Osteocyte (in vitro differentiated cells): ENCODE measurements around the gene ILRUN. TPM values are rescaled to one million over a fixed set of nuclear protein-coding genes. Genes with fewer than 3 reads are reported as not detected.

Source experiments
- DNase-seq: peaks from one replicate; pipeline ENCODE4 v3.0.0; 2021; ENCODE audit warnings: mixed read lengths; ENCODE audit not compliant: unreplicated experiment; ENCODE audit errors: extremely low spot score
- H3K27ac Mint-ChIP-seq: one replicate; pipeline ENCODE4 v1.8.0; 2021; ENCODE audit warnings: mild to moderate bottlenecking, mixed read lengths; ENCODE audit not compliant: unreplicated experiment
- H3K27me3 Mint-ChIP-seq: one replicate; pipeline ENCODE4 v1.8.0; 2021; ENCODE audit warnings: mixed read lengths; ENCODE audit not compliant: unreplicated experiment
- H3K36me3 Mint-ChIP-seq: one replicate; pipeline ENCODE4 v1.8.0; 2021; ENCODE audit warnings: mixed read lengths; ENCODE audit not compliant: unreplicated experiment
- H3K4me1 Mint-ChIP-seq: one replicate; pipeline ENCODE4 v1.8.0; 2021; ENCODE audit warnings: mixed read lengths; ENCODE audit not compliant: unreplicated experiment
- H3K4me3 Mint-ChIP-seq: one replicate; pipeline ENCODE4 v1.8.0; 2021; ENCODE audit warnings: mild to moderate bottlenecking, moderate library complexity, mixed read lengths; ENCODE audit not compliant: unreplicated experiment
- H3K9me3 Mint-ChIP-seq: one replicate; pipeline ENCODE4 v1.8.0; 2021; ENCODE audit warnings: mixed read lengths; ENCODE audit not compliant: unreplicated experiment
- total RNA-seq: library from RNA; stranded (reverse); gene quantifications from 2 replicates; pipeline ENCODE4 v1.2.1, GENCODE V29; 2021
- TF ChIP-seq, protein P1 (sequence below): fragments of 200-600 bp; sonication (generic); IDR thresholded peaks from 2 replicates; pipeline ENCODE4 v1.5.0; 2021; ENCODE audit warnings: antibody characterized with exemption, mild to moderate bottlenecking, moderate library complexity

Gene ILRUN
- total RNA-seq, 1 donor from 2014 or later, result 50.2 TPM

DNA sequence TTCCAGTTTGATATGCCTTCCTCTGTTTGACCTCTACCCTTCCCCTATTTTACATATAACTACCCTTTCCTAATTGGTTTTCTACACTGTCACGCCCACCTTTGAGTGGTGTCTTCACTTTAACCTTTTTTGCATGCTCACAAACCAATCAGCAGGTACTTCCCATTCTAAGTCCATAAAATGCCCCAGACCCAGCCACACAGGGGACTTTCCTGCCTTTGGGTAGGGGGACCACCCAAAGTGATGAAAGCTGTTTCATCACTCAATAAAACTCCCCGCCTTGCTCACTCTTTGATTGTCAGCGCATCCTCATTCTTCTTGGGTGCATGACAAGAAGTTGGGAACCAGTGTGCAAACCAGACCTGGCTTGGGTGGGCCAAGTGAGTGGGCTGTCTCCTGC is 40.3 kb upstream of the ILRUN start:
- H3K27me3 Mint-ChIP-seq, result peaks cover 11% of the 10 kb centered on the region
- no peak overlapping the region for H3K27ac Mint-ChIP-seq
- no peaks in the 10 kb centered on the region for H3K36me3 Mint-ChIP-seq
- H3K4me1 Mint-ChIP-seq, result no peaks in the 10 kb centered on the region
- H3K9me3 Mint-ChIP-seq, result no peaks in the 10 kb centered on the region
- no peak overlapping the region for H3K4me3 Mint-ChIP-seq
- TF ChIP-seq, protein P1, sequence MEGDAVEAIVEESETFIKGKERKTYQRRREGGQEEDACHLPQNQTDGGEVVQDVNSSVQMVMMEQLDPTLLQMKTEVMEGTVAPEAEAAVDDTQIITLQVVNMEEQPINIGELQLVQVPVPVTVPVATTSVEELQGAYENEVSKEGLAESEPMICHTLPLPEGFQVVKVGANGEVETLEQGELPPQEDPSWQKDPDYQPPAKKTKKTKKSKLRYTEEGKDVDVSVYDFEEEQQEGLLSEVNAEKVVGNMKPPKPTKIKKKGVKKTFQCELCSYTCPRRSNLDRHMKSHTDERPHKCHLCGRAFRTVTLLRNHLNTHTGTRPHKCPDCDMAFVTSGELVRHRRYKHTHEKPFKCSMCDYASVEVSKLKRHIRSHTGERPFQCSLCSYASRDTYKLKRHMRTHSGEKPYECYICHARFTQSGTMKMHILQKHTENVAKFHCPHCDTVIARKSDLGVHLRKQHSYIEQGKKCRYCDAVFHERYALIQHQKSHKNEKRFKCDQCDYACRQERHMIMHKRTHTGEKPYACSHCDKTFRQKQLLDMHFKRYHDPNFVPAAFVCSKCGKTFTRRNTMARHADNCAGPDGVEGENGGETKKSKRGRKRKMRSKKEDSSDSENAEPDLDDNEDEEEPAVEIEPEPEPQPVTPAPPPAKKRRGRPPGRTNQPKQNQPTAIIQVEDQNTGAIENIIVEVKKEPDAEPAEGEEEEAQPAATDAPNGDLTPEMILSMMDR, result no peak
- no peak for DNase-seq

DNA sequence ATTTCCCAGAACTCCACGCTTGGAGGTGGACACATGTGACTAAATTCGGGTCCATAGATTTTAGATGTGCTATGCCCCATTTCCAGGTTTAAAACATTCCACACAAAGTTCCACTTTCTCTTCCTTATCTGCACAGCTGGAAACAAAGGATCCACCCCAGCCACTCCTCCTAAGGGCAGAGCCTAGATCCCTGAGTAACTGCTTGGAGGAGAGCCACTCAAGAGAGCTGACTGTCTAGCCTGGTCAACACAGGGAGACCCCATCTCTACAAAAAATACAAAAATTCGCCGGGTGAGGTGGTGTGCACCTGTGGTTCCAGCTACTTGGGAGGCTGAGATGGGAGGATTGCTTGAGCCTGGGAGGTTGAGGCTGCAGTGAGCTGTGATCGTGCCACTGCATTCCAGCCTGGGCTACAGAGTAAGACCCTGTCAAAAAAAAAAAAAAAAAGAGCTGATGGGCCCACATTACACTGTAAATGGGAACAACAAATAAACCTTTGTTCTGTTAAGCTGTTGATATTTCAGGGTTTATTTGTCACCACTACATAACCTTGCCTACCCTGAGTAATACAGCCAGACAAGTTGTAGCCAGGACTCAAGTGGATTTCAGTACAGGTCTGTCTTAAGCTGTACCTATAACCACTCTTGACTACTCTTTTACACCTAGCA is 35.0 kb upstream of the ILRUN start:
- H3K36me3 Mint-ChIP-seq, result no peaks in the 10 kb centered on the region
- TF ChIP-seq, protein P1, result no peak
- DNase-seq, result no peak
- peaks cover 8% of the 10 kb centered on the region for H3K27me3 Mint-ChIP-seq
- H3K9me3 Mint-ChIP-seq, result no peaks in the 10 kb centered on the region
- H3K4me1 Mint-ChIP-seq, result no peaks in the 10 kb centered on the region
- H3K27ac Mint-ChIP-seq, result no peak overlapping the region
- no peak overlapping the region for H3K4me3 Mint-ChIP-seq

DNA sequence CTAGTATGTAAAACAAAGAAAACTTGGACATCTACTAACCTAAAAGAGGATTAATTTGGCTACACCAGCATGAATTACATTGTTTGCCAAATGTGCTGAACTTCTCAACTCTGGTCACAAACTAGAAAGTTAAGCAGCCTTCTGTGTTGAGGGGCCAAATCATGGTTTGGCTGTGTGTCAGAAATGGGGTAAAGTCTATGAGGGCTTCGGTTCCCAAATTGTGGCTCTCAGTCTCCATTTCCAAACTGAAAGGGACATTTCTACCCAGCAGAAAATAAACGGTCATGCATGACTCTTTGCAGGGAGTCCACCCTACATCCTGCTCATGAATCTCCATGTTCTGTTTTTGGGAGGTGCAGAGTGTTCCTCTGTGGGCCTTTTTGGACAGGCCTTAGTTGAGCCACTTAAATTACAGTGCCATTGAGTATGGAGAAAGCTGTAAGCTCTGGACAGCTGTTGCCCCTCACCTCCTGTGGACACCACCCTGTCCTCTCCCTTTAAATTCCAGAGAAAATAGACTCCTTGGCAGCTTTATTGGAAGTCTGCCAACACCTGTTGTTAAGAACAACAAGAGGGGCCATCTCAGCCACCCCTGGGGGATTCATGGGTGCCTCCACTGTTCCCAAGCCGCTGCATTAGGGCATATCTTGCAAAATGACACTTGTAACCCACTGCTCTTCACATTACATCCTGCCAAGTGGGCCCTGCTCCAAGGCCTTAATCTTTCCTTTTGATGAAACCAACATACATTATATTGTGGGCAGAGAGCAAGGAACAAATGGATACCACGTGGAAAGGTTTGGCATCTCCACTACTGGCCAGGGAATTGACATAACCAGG is 33.3 kb upstream of the ILRUN start:
- no peaks in the 10 kb centered on the region for H3K36me3 Mint-ChIP-seq
- H3K4me3 Mint-ChIP-seq, result no peak overlapping the region
- TF ChIP-seq, protein P1, result no peak
- no peaks in the 10 kb centered on the region for H3K9me3 Mint-ChIP-seq
- no peaks in the 10 kb centered on the region for H3K4me1 Mint-ChIP-seq
- no peak overlapping the region for H3K27ac Mint-ChIP-seq
- H3K27me3 Mint-ChIP-seq, result peaks cover 8% of the 10 kb centered on the region
- no peak for DNase-seq

DNA sequence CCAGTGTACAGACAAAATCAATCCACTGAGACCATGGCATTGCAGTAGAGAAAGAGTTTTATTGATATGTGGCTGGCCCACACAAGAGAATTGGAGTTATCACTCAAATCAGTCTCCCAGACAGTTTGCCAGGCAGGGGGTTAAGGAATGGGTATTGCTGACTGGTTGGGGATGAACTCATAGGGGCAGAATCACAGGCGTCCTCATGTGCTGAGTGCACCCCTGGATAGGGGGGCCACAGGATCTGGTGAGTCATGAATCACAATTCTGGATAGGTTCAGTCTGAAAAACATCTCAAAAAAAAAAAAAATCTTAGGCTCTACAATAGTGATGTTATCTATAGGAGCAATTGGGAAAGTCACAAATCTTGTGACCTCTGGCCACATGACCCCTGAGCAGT is 29.5 kb upstream of the ILRUN start:
- Mint-ChIP-seq H3K36me3 (no peaks in the 10 kb centered on the region), H3K9me3 (no peaks in the 10 kb centered on the region), H3K27ac (no peak overlapping the region), H3K27me3 (no peaks in the 10 kb centered on the region), H3K4me1 (peaks cover 5% of the 10 kb centered on the region), H3K4me3 (no peak overlapping the region)
- TF ChIP-seq, protein P1, result no peak
- DNase-seq, result no peak

DNA sequence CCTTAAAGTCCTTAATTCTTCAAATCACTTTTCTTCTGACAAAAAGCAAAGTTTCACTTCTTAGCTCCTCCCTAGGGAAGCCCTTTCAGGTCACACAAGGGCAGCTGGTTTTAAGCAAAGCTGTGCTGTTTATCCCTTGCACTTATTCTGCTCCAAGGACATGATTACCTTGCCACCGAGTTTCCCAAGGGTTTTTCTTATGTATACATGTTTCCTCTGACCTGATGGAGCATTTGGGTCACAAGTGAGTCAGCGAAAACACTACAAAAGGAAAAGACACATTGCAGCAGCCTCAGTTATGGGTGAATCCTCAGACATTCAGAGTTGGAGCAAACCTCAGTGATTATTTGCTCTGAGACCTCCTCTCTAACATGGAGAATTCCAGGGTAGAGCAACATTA is 26.6 kb upstream of the ILRUN start:
- Mint-ChIP-seq H3K4me3 (no peak overlapping the region), H3K27ac (peak overlapping the region; percentile 18), H3K4me1 (peaks cover 5% of the 10 kb centered on the region), H3K36me3 (no peaks in the 10 kb centered on the region), H3K27me3 (peaks cover 3% of the 10 kb centered on the region), H3K9me3 (no peaks in the 10 kb centered on the region)
- TF ChIP-seq, protein P1, result no peak
- DNase-seq, result no peak
